IMR-90 (cell line): Measurements from ENCODE around the gene MFGE8. TPM values are rescaled to one million over a fixed set of nuclear protein-coding genes. Genes with fewer than 3 reads are reported as not detected.

Experiments
- ATAC-seq: fragments of 200-7000 bp; cut with Tn5 transposase; 2 replicates; pipeline ENCODE4 v1.9.1; 2020; ENCODE audit warnings: low read depth, mild to moderate bottlenecking, moderate library complexity
- BruUV-seq: library from RNA; stranded (reverse); fragments of 400-500 nt; replicated peaks from 2 replicates; lab custom pipeline; 2021; lab: Mats Ljungman, UMichigan
- CTCF ChIA-PET: fragments of 300-600 bp; formaldehyde crosslinking; extraction: SDS; loops from one replicate; lab custom pipeline; 2021; ENCODE audit warnings: antibody characterized with exemption; lab: Yijun Ruan, JAX
- POLR2A ChIA-PET: fragments of 300-600 bp; sonication (Branson Sonifier 250); formaldehyde crosslinking; loops from one replicate; lab custom pipeline; 2022; ENCODE audit warnings: antibody characterized with exemption; ENCODE audit not compliant: unreplicated experiment; lab: Charles Lee
- DNase-seq: peaks from one replicate; pipeline ENCODE4 v3.0.0; 2013
- H2AFZ ChIP-seq: replicated peaks from 2 replicates; pipeline ENCODE3; 2013; ENCODE audit warnings: low read length, mild to moderate bottlenecking; ENCODE audit not compliant: poor library complexity
- H2AK5ac ChIP-seq: 2 replicates; pipeline ENCODE4 v1.6.1; 2013; ENCODE audit warnings: low read depth, low read length, inconsistent platforms
- H2AK9ac ChIP-seq: replicated peaks from 2 replicates; pipeline ENCODE3; 2013; ENCODE audit warnings: mild to moderate bottlenecking, low read depth, low read length, moderate library complexity; ENCODE audit not compliant: poor library complexity
- H2BK120ac ChIP-seq: 2 replicates; pipeline ENCODE4 v1.6.1; 2013; ENCODE audit warnings: low read depth, low read length, inconsistent platforms
- H2BK15ac ChIP-seq: 3 replicates; pipeline ENCODE4 v1.6.1; 2013; ENCODE audit warnings: low read depth, low read length, inconsistent platforms
- H2BK20ac ChIP-seq: 2 replicates; pipeline ENCODE4 v1.6.1; 2013; ENCODE audit warnings: low read depth, mild to moderate bottlenecking, inconsistent platforms, low read length, moderate library complexity
- H2BK5ac ChIP-seq: 2 replicates; pipeline ENCODE4 v1.6.1; 2013; ENCODE audit warnings: mild to moderate bottlenecking, low read depth, low read length, inconsistent platforms; ENCODE audit not compliant: poor library complexity, severe bottlenecking
- H3K14ac ChIP-seq: replicated peaks from 2 replicates; pipeline ENCODE4 v1.6.1; 2013; ENCODE audit warnings: low read depth, low read length, inconsistent platforms
- H3K18ac ChIP-seq: 2 replicates; pipeline ENCODE4 v1.6.1; 2013; ENCODE audit warnings: low read depth, low read length, control low read depth
- H3K23ac ChIP-seq: 2 replicates; pipeline ENCODE4 v1.6.1; 2013; ENCODE audit warnings: low read depth, low read length, inconsistent platforms
- H3K27ac ChIP-seq: 2 replicates; pipeline ENCODE4 v1.5.1; 2013; ENCODE audit warnings: mild to moderate bottlenecking, control low read depth, low read length; ENCODE audit not compliant: insufficient read depth
- H3K27me3 ChIP-seq: 2 replicates; pipeline ENCODE4 v1.6.1; 2013; ENCODE audit warnings: low read length; ENCODE audit not compliant: control insufficient read depth, insufficient read depth
- H3K36me3 ChIP-seq: 2 replicates; pipeline ENCODE4 v1.6.1; 2013; ENCODE audit warnings: low read length, mixed read lengths; ENCODE audit not compliant: control insufficient read depth, insufficient read depth
- H3K4ac ChIP-seq: 2 replicates; pipeline ENCODE4 v1.6.1; 2013; ENCODE audit warnings: low read depth, low read length, inconsistent platforms
- H3K4me1 ChIP-seq: 2 replicates; pipeline ENCODE4 v1.6.1; 2013; ENCODE audit warnings: low read length, mixed read lengths; ENCODE audit not compliant: control insufficient read depth, insufficient read depth
- H3K4me2 ChIP-seq: 2 replicates; pipeline ENCODE4 v1.6.1; 2013; ENCODE audit warnings: low read depth, mild to moderate bottlenecking, control low read depth, low read length, moderate library complexity
- H3K4me3 ChIP-seq: 2 replicates; pipeline ENCODE4 v1.5.1; 2013; ENCODE audit warnings: low read depth, mild to moderate bottlenecking, control low read depth, low read length, moderate library complexity; ENCODE audit not compliant: insufficient read depth
- H3K56ac ChIP-seq: 2 replicates; pipeline ENCODE4 v1.6.1; 2013; ENCODE audit warnings: low read length, inconsistent platforms; ENCODE audit not compliant: insufficient read depth; ENCODE audit errors: extremely low read depth
- H3K79me1 ChIP-seq, 2 experiments: 2 replicates each; pipeline ENCODE4 v1.6.1; 2013; ENCODE audit warnings: low read length in 2 of 2, inconsistent platforms in 1 of 2, low read depth in 1 of 2
- H3K9ac ChIP-seq: 2 replicates; pipeline ENCODE4 v1.6.1; 2013; ENCODE audit warnings: low read depth, low read length, control low read depth
- H3K9me1 ChIP-seq: 2 replicates; pipeline ENCODE4 v1.6.1; 2013; ENCODE audit warnings: low read length, inconsistent platforms; ENCODE audit not compliant: insufficient read depth
- H3K9me3 ChIP-seq: 2 replicates; pipeline ENCODE4 v1.6.1; 2013; ENCODE audit warnings: low read length; ENCODE audit not compliant: control insufficient read depth, insufficient read depth
- H4K20me1 ChIP-seq: 2 replicates; pipeline ENCODE4 v1.6.1; 2013; ENCODE audit warnings: low read length, inconsistent platforms; ENCODE audit not compliant: insufficient read depth
- H4K5ac ChIP-seq: 2 replicates; pipeline ENCODE4 v1.6.1; 2013; ENCODE audit warnings: mild to moderate bottlenecking, low read depth, low read length, control low read depth
- H4K8ac ChIP-seq, 2 experiments: 2 replicates each; pipeline ENCODE4 v1.6.1; 2013; ENCODE audit warnings: low read depth in 2 of 2, low read length in 2 of 2, control low read depth in 1 of 2, inconsistent platforms in 1 of 2
- H4K91ac ChIP-seq: 2 replicates; pipeline ENCODE4 v1.6.1; 2013; ENCODE audit warnings: low read depth, low read length, inconsistent platforms; ENCODE audit not compliant: insufficient read depth
- BHLHE40 ChIP-seq: fragments of 150-350 bp; IDR thresholded peaks from 2 replicates; pipeline ENCODE4 v1.6.1; 2016; ENCODE audit warnings: mild to moderate bottlenecking, low read depth, low read length
- CTCF ChIP-seq: conservative IDR thresholded peaks from 2 replicates; pipeline ENCODE4 v1.5.1; 2012; ENCODE audit warnings: mild to moderate bottlenecking, low read depth, low read length, improper control_type of control experiment
- ELK1 ChIP-seq: fragments of 150-350 bp; IDR thresholded peaks from 2 replicates; pipeline ENCODE4 v1.6.1; 2016; ENCODE audit warnings: low read depth, mild to moderate bottlenecking, low read length, moderate library complexity, borderline replicate concordance
- MAZ ChIP-seq: IDR thresholded peaks from 2 replicates; pipeline ENCODE4 v1.6.1; 2012; ENCODE audit warnings: low read depth, mild to moderate bottlenecking, low read length, improper control_type of control experiment, moderate library complexity, borderline replicate concordance
- MXI1 ChIP-seq: IDR thresholded peaks from 2 replicates; pipeline ENCODE4 v1.6.1; 2012; ENCODE audit warnings: low read depth, mild to moderate bottlenecking, low read length, moderate library complexity, borderline replicate concordance
- RAD21 ChIP-seq: IDR thresholded peaks from 2 replicates; pipeline ENCODE4 v1.6.1; 2012; ENCODE audit warnings: low read length, improper control_type of control experiment
- SMC3 ChIP-seq: fragments of 150-350 bp; IDR thresholded peaks from 2 replicates; pipeline ENCODE4 v1.6.1; 2016; ENCODE audit warnings: low read depth, mild to moderate bottlenecking, antibody characterized with exemption, low read length, moderate library complexity
- USF2 ChIP-seq: fragments of 150-350 bp; IDR thresholded peaks from 2 replicates; pipeline ENCODE4 v1.6.1; 2017; ENCODE audit warnings: mild to moderate bottlenecking, antibody characterized with exemption, low read length, low read depth
- WGBS, 2 experiments: methylation state at CpG; one replicate each; pipeline versions ENCODE4 v1.1.5 to v1.1.7; 2013; ENCODE audit warnings: missing lambda C conversion rate in 2 of 2; ENCODE audit not compliant: insufficient read length in 1 of 2; ENCODE audit errors: extremely low coverage in 2 of 2; 5-methylcytosine and 5-hydroxymethylcytosine counted together
- dilution Hi-C: fragments of 300-500 bp; cut with HindIII; formaldehyde crosslinking; loops from one replicate; pipeline ENCODE4 v1.14.3; 2018; ENCODE audit warnings: low sequenced_read_pairs; ENCODE audit not compliant: unreplicated experiment
- in situ Hi-C: fragments of 300-500 bp; cut with MboI; formaldehyde crosslinking; loops from 3 replicates; pipeline ENCODE4 v1.14.3; 2019; ENCODE audit warnings: low sequenced_read_pairs, inconsistent platforms, mixed read lengths
- intact Hi-C: fragments of 100-400 bp; cut with micrococcal nuclease; formaldehyde crosslinking; loops from 2 replicates; pipeline ENCODE4 v1.10.0; 2022
- polyA plus RNA-seq, 3 experiments: library from polyadenylated mRNA; depleted of rRNA; stranded (reverse); fragments of >200 nt; gene quantifications; 2 replicates each; pipeline ENCODE4 v1.2.3, GENCODE V29; 2012; ENCODE audit warnings: low replicate concordance in 1 of 3
- total RNA-seq: library from RNA; depleted of rRNA; stranded (reverse); fragments of >200 nt; gene quantifications from 2 replicates; pipeline ENCODE4 v1.2.3, GENCODE V29; 2012

MFGE8 gene
- total and polyA plus RNA-seq, 2 of the 4 experiments (the other 2 are of a cell fraction) = 232 to 1,912 TPM

- peaks cover 27% of the 10 kb centered on the region for H3K4me1 ChIP-seq
- H3K23ac ChIP-seq = peak overlapping the region; percentile 94; the same call in 1 of the 2 replicates
- 95% methylated on average over 6 of the region's 12 CpGs; no CpG with 5 or more reads in 1 of the 2 experiments for WGBS, 2 experiments
- H3K18ac ChIP-seq = no peak overlapping the region
- H4K8ac ChIP-seq = peak overlapping the region in 1 of 2 experiments; percentile 41; a peak in 1 of 4 replicates
- peak overlapping the region; percentile 28; the same call in 1 of the 2 replicates for H3K56ac ChIP-seq
- no peak overlapping the region for H4K91ac ChIP-seq
- peak overlapping the region; percentile 2; the same call in 1 of the 2 replicates for H3K9ac ChIP-seq
- in situ Hi-C loops (loop anchor here (5.0 kb wide), 1 partner anchor 107 kb away; no protein-coding TSS in a partner anchor), intact Hi-C loops (loop anchor here (10.0 kb wide), 1 partner anchor 395 kb away; no protein-coding TSS in a partner anchor), dilution Hi-C loops (loop anchor here (25.0 kb wide), 1 partner anchor 102 kb away; no protein-coding TSS in a partner anchor)
- H3K9me3 ChIP-seq = no peaks in the 10 kb centered on the region
- no peak for DNase-seq
- H3K27ac ChIP-seq = peak overlapping the region; percentile 63
- ChIA-PET POLR2A (no interaction called here), CTCF (no interaction called here)
- H3K4me2 ChIP-seq = peak overlapping the region; percentile 18
- no peak for TF ChIP-seq RAD21
- TF ChIP-seq BHLHE40 = no peak
- no peak for TF ChIP-seq USF2
- no peak for TF ChIP-seq ELK1
- TF ChIP-seq SMC3 = no peak
- no peak for TF ChIP-seq CTCF
- TF ChIP-seq MAZ = no peak
- TF ChIP-seq MXI1 = no peak
- H3K9me1 ChIP-seq = peaks cover 33% of the 10 kb centered on the region
- no peak for ATAC-seq
- no peak overlapping the region for H2AFZ ChIP-seq
- H3K14ac ChIP-seq = peak overlapping the region; percentile 64
- peak overlapping the region; percentile 30; the same call in 1 of the 3 replicates for H2BK15ac ChIP-seq
- peak overlapping the region; percentile 86 for H2AK5ac ChIP-seq
- no peaks in the 10 kb centered on the region for H3K27me3 ChIP-seq
- H2BK20ac ChIP-seq = no peak overlapping the region; the same call in 1 of the 2 replicates
- peak overlapping the region; percentile 72 for H2BK5ac ChIP-seq
- no peak overlapping the region for H3K4me3 ChIP-seq
- H3K79me1 ChIP-seq = peaks cover 22 to 75% of the 10 kb centered on the region in 2 experiments; a peak in 3 of 4 replicates
- H4K20me1 ChIP-seq = peaks cover 65% of the 10 kb centered on the region
- H2AK9ac ChIP-seq = peak overlapping the region; percentile 23
- H3K36me3 ChIP-seq = peaks cover 48% of the 10 kb centered on the region
- peak overlapping the region; percentile 72 for H3K4ac ChIP-seq
- peak overlapping the region; percentile 56 for H2BK120ac ChIP-seq
- no TSS peak for BruUV-seq
- H4K5ac ChIP-seq = no peak overlapping the region
Observed at GRCh38 chr15:88909956-88910831, 3.0 kb downstream of the MFGE8 start.
